H9 (cell line): ENCODE data around the gene FOSL2. TPM values are rescaled to one million over a fixed set of nuclear protein-coding genes. Genes with fewer than 3 reads are reported as not detected.

ENCODE experiments used
- DNase-seq: peaks from one replicate; pipeline ENCODE4 v3.0.0-alpha.2; 2017
- H2AFZ ChIP-seq: one replicate; pipeline ENCODE4 v1.6.1; 2013; ENCODE audit warnings: mild to moderate bottlenecking, low read length, control low read depth, moderate library complexity
- H2AK5ac ChIP-seq: 2 replicates; pipeline ENCODE4 v1.6.1; 2013; ENCODE audit warnings: low read length, control low read depth, mixed read lengths; ENCODE audit not compliant: insufficient read length
- H2BK120ac ChIP-seq: one replicate; pipeline ENCODE4 v1.6.1; 2013; ENCODE audit warnings: low read depth, mild to moderate bottlenecking, low read length, control low read depth, inconsistent platforms; ENCODE audit not compliant: poor library complexity, severe bottlenecking
- H2BK12ac ChIP-seq: 2 replicates; pipeline ENCODE4 v1.6.1; 2013; ENCODE audit warnings: low read length, control low read depth, mixed read lengths, low read depth; ENCODE audit not compliant: insufficient read length
- H2BK15ac ChIP-seq: 2 replicates; pipeline ENCODE4 v1.6.1; 2013; ENCODE audit warnings: low read depth, low read length, control low read depth
- H2BK20ac ChIP-seq: one replicate; pipeline ENCODE4 v1.6.1; 2013; ENCODE audit warnings: low read depth, mild to moderate bottlenecking, low read length, control low read depth, inconsistent platforms; ENCODE audit not compliant: poor library complexity, severe bottlenecking
- H2BK5ac ChIP-seq: 2 replicates; pipeline ENCODE4 v1.6.1; 2013; ENCODE audit warnings: low read length, control low read depth, mixed read lengths; ENCODE audit not compliant: insufficient read length
- H3K14ac ChIP-seq: 2 replicates; pipeline ENCODE4 v1.6.1; 2013; ENCODE audit warnings: low read length, control low read depth; ENCODE audit not compliant: insufficient read depth
- H3K18ac ChIP-seq: 2 replicates; pipeline ENCODE4 v1.6.1; 2013; ENCODE audit warnings: low read depth, mild to moderate bottlenecking, mixed read lengths, low read length, control low read depth; ENCODE audit not compliant: insufficient read length
- H3K23ac ChIP-seq: 2 replicates; pipeline ENCODE4 v1.6.1; 2013; ENCODE audit warnings: low read length, control low read depth, mixed read lengths, low read depth; ENCODE audit not compliant: insufficient read length
- H3K23me2 ChIP-seq: 2 replicates; pipeline ENCODE4 v1.6.1; 2013; ENCODE audit warnings: low read depth, mild to moderate bottlenecking, mixed read lengths, low read length, control low read depth; ENCODE audit not compliant: insufficient read length, poor library complexity, severe bottlenecking
- H3K27ac ChIP-seq: 2 replicates; pipeline ENCODE4 v1.5.1; 2013; ENCODE audit warnings: low read length, control low read depth, mixed read lengths, low read depth; ENCODE audit not compliant: insufficient read length
- H3K27me3 ChIP-seq: 2 replicates; pipeline ENCODE4 v1.6.1; 2013; ENCODE audit warnings: low read length, control low read depth, inconsistent platforms; ENCODE audit not compliant: insufficient read depth
- H3K4ac ChIP-seq: 2 replicates; pipeline ENCODE4 v1.6.1; 2013; ENCODE audit warnings: low read depth, mild to moderate bottlenecking, control low read depth, inconsistent platforms, low read length, moderate library complexity
- H3K4me1 ChIP-seq: 2 replicates; pipeline ENCODE4 v1.6.1; 2013; ENCODE audit warnings: low read length, control low read depth, inconsistent platforms; ENCODE audit not compliant: insufficient read depth
- H3K4me2 ChIP-seq: 2 replicates; pipeline ENCODE4 v1.6.1; 2013; ENCODE audit warnings: low read length, control low read depth, mixed read lengths; ENCODE audit not compliant: insufficient read length, insufficient read depth
- H3K56ac ChIP-seq: 2 replicates; pipeline ENCODE4 v1.6.1; 2013; ENCODE audit warnings: low read depth, mild to moderate bottlenecking, mixed read lengths, low read length, control low read depth; ENCODE audit not compliant: insufficient read length
- H3K79me1 ChIP-seq: 2 replicates; pipeline ENCODE4 v1.6.1; 2013; ENCODE audit warnings: low read depth, mild to moderate bottlenecking, moderate library complexity, low read length, control low read depth, inconsistent platforms; ENCODE audit not compliant: insufficient read depth, poor library complexity, severe bottlenecking
- H3K79me2 ChIP-seq: 2 replicates; pipeline ENCODE4 v1.6.1; 2013; ENCODE audit warnings: low read length, control low read depth, inconsistent platforms; ENCODE audit not compliant: insufficient read depth
- H3K9ac ChIP-seq: 2 replicates; pipeline ENCODE4 v1.6.1; 2013; ENCODE audit warnings: low read length, control low read depth, mixed read lengths; ENCODE audit not compliant: insufficient read length; ENCODE audit errors: extremely low read depth
- H3K9me3 ChIP-seq: one replicate; pipeline ENCODE4 v1.6.1; 2013; ENCODE audit warnings: low read depth, low read length, inconsistent platforms; ENCODE audit not compliant: control insufficient read depth
- H3T11ph ChIP-seq: one replicate; pipeline ENCODE4 v1.6.1; 2013; ENCODE audit warnings: mild to moderate bottlenecking, low read length, control low read depth, inconsistent platforms
- H4K20me1 ChIP-seq: one replicate; pipeline ENCODE4 v1.6.1; 2013; ENCODE audit not compliant: control insufficient read depth, insufficient read length, insufficient read depth
- H4K5ac ChIP-seq: 2 replicates; pipeline ENCODE4 v1.6.1; 2013; ENCODE audit warnings: low read depth, mild to moderate bottlenecking, mixed read lengths, low read length, control low read depth; ENCODE audit not compliant: insufficient read length
- H4K8ac ChIP-seq: replicated peaks from 2 replicates; pipeline ENCODE4 v1.6.1; 2013; ENCODE audit warnings: low read length, control low read depth, mixed read lengths, low read depth; ENCODE audit not compliant: insufficient read length
- H4K91ac ChIP-seq: 2 replicates; pipeline ENCODE4 v1.6.1; 2013; ENCODE audit warnings: low read depth, mild to moderate bottlenecking, moderate library complexity, mixed read lengths, low read length, control low read depth; ENCODE audit not compliant: insufficient read length
- H3K27ac Mint-ChIP-seq, 3 experiments: 2 replicates in 2 of 3; 3 replicates in 1 of 3; pipeline ENCODE4 v1.8.0; 2020 to 2021; ENCODE audit warnings: mixed read lengths in 3 of 3, mild to moderate bottlenecking in 1 of 3, moderate library complexity in 1 of 3
- H3K27me3 Mint-ChIP-seq: 2 replicates; pipeline ENCODE4 v1.8.0; 2021; ENCODE audit warnings: low read depth, mild to moderate bottlenecking, moderate library complexity, mixed read lengths
- H3K36me3 Mint-ChIP-seq, 3 experiments: 2 replicates in 2 of 3; 3 replicates in 1 of 3; pipeline ENCODE4 v1.8.0; 2020 to 2021; ENCODE audit warnings: low read depth in 3 of 3, mixed read lengths in 3 of 3; ENCODE audit not compliant: insufficient read depth in 1 of 3
- H3K4me1 Mint-ChIP-seq, 2 experiments: 2 replicates each; pipeline ENCODE4 v1.8.0; 2020; ENCODE audit warnings: mixed read lengths in 2 of 2
- H3K4me3 Mint-ChIP-seq, 2 experiments: 2 replicates in 1 of 2; 3 replicates in 1 of 2; pipeline ENCODE4 v1.8.0; 2020 to 2021; ENCODE audit warnings: mild to moderate bottlenecking in 2 of 2, mixed read lengths in 2 of 2, moderate library complexity in 1 of 2
- H3K9me3 Mint-ChIP-seq, 2 experiments: 2 replicates in 1 of 2; 3 replicates in 1 of 2; pipeline ENCODE4 v1.8.0; 2020; ENCODE audit warnings: mild to moderate bottlenecking in 2 of 2, mixed read lengths in 2 of 2, moderate library complexity in 1 of 2
- CTCF ChIP-seq: fragments of 200-600 bp; sonication (generic); conservative IDR thresholded peaks from 3 replicates; pipeline ENCODE4 v1.8.0; 2021; ENCODE audit warnings: antibody characterized with exemption, mild to moderate bottlenecking
- WGBS: extraction: QIAGEN DNeasy Blood & Tissue Kit; methylation state at CpG from one replicate; pipeline ENCODE4 v1.1.7; 2013; ENCODE audit warnings: missing lambda C conversion rate, low lambda C conversion rate, mixed read lengths; ENCODE audit not compliant: insufficient read length; ENCODE audit errors: extremely low coverage; 5-methylcytosine and 5-hydroxymethylcytosine counted together
- total RNA-seq: library from RNA; stranded (reverse); gene quantifications from 2 replicates; pipeline ENCODE4 v1.2.1, GENCODE V29; 2021

FOSL2 gene
- total RNA-seq, 1 experiment from 2014 or later, result 7.4 TPM

GRCh38 chr2:28352610-28353195 lies 40.0 kb upstream of the FOSL2 start:
- H4K20me1 ChIP-seq, result no peaks in the 10 kb centered on the region
- H3K79me1 ChIP-seq, result no peaks in the 10 kb centered on the region
- Mint-ChIP-seq H3K4me3 (no peak overlapping the region), H3K27me3 (no peaks in the 10 kb centered on the region; the same call in 1 of the 2 replicates), H3K4me1 (peaks cover 5 to 12% of the 10 kb centered on the region in 2 experiments; a peak in 3 of 4 replicates), H3K36me3 (no peaks in the 10 kb centered on the region; a peak in 1 of 7 replicates), H3K27ac (no peak overlapping the region), H3K9me3 (no peaks in the 10 kb centered on the region)
- no peaks in the 10 kb centered on the region for H3K79me2 ChIP-seq
- no peak for TF ChIP-seq CTCF
- no CpG with 5 or more reads among the region's 16 CpGs for WGBS
- H2BK15ac ChIP-seq, result no peak overlapping the region; the same call in 1 of the 2 replicates
- H2BK12ac ChIP-seq, result no peak overlapping the region
- H2AK5ac ChIP-seq, result no peak overlapping the region
- H3K27me3 ChIP-seq, result no peaks in the 10 kb centered on the region
- no peak overlapping the region for H3K27ac ChIP-seq
- no peak overlapping the region for H3K4ac ChIP-seq
- H4K91ac ChIP-seq, result no peak overlapping the region
- no peak overlapping the region for H3K4me2 ChIP-seq
- no peak overlapping the region for H3K23ac ChIP-seq
- H3K14ac ChIP-seq, result no peak overlapping the region
- no peaks in the 10 kb centered on the region for H3K9me3 ChIP-seq
- no peak for DNase-seq
- H4K8ac ChIP-seq, result peak overlapping the region; percentile 4
- H3K18ac ChIP-seq, result no peak overlapping the region
- no peaks in the 10 kb centered on the region for H3K4me1 ChIP-seq
- H2BK5ac ChIP-seq, result no peak overlapping the region
- H3K9ac ChIP-seq, result no peak overlapping the region
- H3T11ph ChIP-seq, result no peak overlapping the region
- H4K5ac ChIP-seq, result no peak overlapping the region
- no peak overlapping the region for H3K56ac ChIP-seq
- no peaks in the 10 kb centered on the region for H3K23me2 ChIP-seq
- no peak overlapping the region for H2BK120ac ChIP-seq
- H2AFZ ChIP-seq, result no peak overlapping the region
- no peak overlapping the region for H2BK20ac ChIP-seq
